Ishikawa (cell line): ENCODE results near the gene SEPHS1.

Experiments used
- CEBPB ChIP-seq: IDR thresholded peaks from 2 replicates; pipeline ENCODE4 v1.6.1; 2012
- CREB1 ChIP-seq: IDR thresholded peaks from 2 replicates; pipeline ENCODE4 v1.6.1; 2012; ENCODE audit warnings: low read depth
- EGR1 ChIP-seq: IDR thresholded peaks from 2 replicates; pipeline ENCODE4 v1.6.1; 2012
- EP300 ChIP-seq: IDR thresholded peaks from 2 replicates; pipeline ENCODE4 v1.6.1; 2012; ENCODE audit warnings: borderline replicate concordance
- FOXM1 ChIP-seq: IDR thresholded peaks from 2 replicates; pipeline ENCODE4 v1.6.1; 2012; ENCODE audit warnings: low read depth, borderline replicate concordance
- MAX ChIP-seq: IDR thresholded peaks from 2 replicates; pipeline ENCODE4 v1.6.1; 2012
- NFIC ChIP-seq: IDR thresholded peaks from 2 replicates; pipeline ENCODE4 v1.6.1; 2012
- RAD21 ChIP-seq: IDR thresholded peaks from 2 replicates; pipeline ENCODE4 v1.6.1; 2012; ENCODE audit warnings: low read depth
- REST ChIP-seq: IDR thresholded peaks from 2 replicates; pipeline ENCODE4 v1.6.1; 2012; ENCODE audit warnings: low read depth, mild to moderate bottlenecking
- TAF1 ChIP-seq: IDR thresholded peaks from 2 replicates; pipeline ENCODE4 v1.6.1; 2012; ENCODE audit warnings: low read depth, mild to moderate bottlenecking
- TCF12 ChIP-seq: IDR thresholded peaks from 2 replicates; pipeline ENCODE4 v1.6.1; 2012; ENCODE audit warnings: low read depth
- TEAD4 ChIP-seq: IDR thresholded peaks from 2 replicates; pipeline ENCODE4 v1.6.1; 2012
- USF1 ChIP-seq: IDR thresholded peaks from 2 replicates; pipeline ENCODE4 v1.6.1; 2012
- YY1 ChIP-seq: IDR thresholded peaks from 2 replicates; pipeline ENCODE4 v1.6.1; 2012; ENCODE audit warnings: low read depth
- ZBTB7A ChIP-seq: IDR thresholded peaks from 2 replicates; pipeline ENCODE4 v1.6.1; 2012; ENCODE audit warnings: low read depth

The SEPHS1 gene

GRCh38 chr10:13316635-13317311, 31.3 kb downstream of the SEPHS1 start:
- TF ChIP-seq USF1 = no peak
- TF ChIP-seq CEBPB = no peak
- no peak for TF ChIP-seq ZBTB7A
- TF ChIP-seq YY1 = no peak
- no peak for TF ChIP-seq CREB1
- TF ChIP-seq MAX = no peak
- no peak for TF ChIP-seq FOXM1
- no peak for TF ChIP-seq EP300
- TF ChIP-seq EGR1 = no peak
- TF ChIP-seq REST = no peak
- no peak for TF ChIP-seq TAF1
- no peak for TF ChIP-seq RAD21
- TF ChIP-seq TCF12 = no peak
- TF ChIP-seq TEAD4 = no peak
- TF ChIP-seq NFIC = no peak

GRCh38 chr10:13315361-13315760, 32.7 kb downstream of the SEPHS1 start:
- TF ChIP-seq TAF1 = no peak
- no peak for TF ChIP-seq REST
- TF ChIP-seq CREB1 = no peak
- TF ChIP-seq EP300 = no peak
- no peak for TF ChIP-seq TEAD4
- no peak for TF ChIP-seq USF1
- TF ChIP-seq ZBTB7A = no peak
- TF ChIP-seq FOXM1 = no peak
- TF ChIP-seq YY1 = no peak
- TF ChIP-seq CEBPB = no peak
- TF ChIP-seq RAD21 = no peak
- no peak for TF ChIP-seq EGR1
- TF ChIP-seq TCF12 = no peak

- TF ChIP-seq YY1 (no peak), RAD21 (no peak), TEAD4 (no peak), USF1 (no peak), CEBPB (no peak), ZBTB7A (no peak), NFIC (no peak), MAX (no peak), TAF1 (no peak), EP300 (no peak), TCF12 (no peak), CREB1 (no peak)
These were observed 36.9 kb downstream of the SEPHS1 start for GRCh38 chr10:13311177-13311575.

GRCh38 chr10:13310518-13311176, 37.4 kb downstream of the SEPHS1 start:
- TF ChIP-seq REST = no peak
- TF ChIP-seq USF1 = no peak
- no peak for TF ChIP-seq ZBTB7A
- no peak for TF ChIP-seq NFIC
- no peak for TF ChIP-seq TAF1
- no peak for TF ChIP-seq CREB1
- TF ChIP-seq TCF12 = no peak
- TF ChIP-seq FOXM1 = no peak
- TF ChIP-seq MAX = no peak
- TF ChIP-seq YY1 = no peak
- TF ChIP-seq RAD21 = no peak
